Peyer's patch (tissue), 4 donors: ENCODE data around the gene CYB561D2. TPM values are rescaled to one million over a fixed set of nuclear protein-coding genes. Genes with fewer than 3 reads are reported as not detected.

ENCODE experiments used
- DNase-seq, 3 donors: peaks; one replicate each; pipeline ENCODE4 v3.0.0-alpha.2; 2017 to 2019
- H3K27ac ChIP-seq, 4 donors: fragments of 200-600 bp; sonication (generic); one replicate each; pipeline ENCODE4 v1.5.1; 2016 to 2019
- H3K27me3 ChIP-seq, 2 donors: fragments of 200-600 bp; sonication (generic); one replicate each; pipeline ENCODE4 v1.5.1; 2019
- H3K36me3 ChIP-seq, 3 donors: fragments of 200-600 bp; sonication (generic); one replicate each; pipeline ENCODE4 v1.5.1; 2016 to 2019
- H3K4me1 ChIP-seq, 4 donors: fragments of 200-600 bp; sonication (generic); one replicate each; pipeline ENCODE4 v1.5.1; 2016 to 2019
- H3K4me3 ChIP-seq, 4 donors: fragments of 200-600 bp; sonication (generic); 1 replicate in 3 of 4; 2 replicates in 1 of 4; pipeline ENCODE4 v1.5.1; 2016 to 2019; ENCODE audit warnings: mild to moderate bottlenecking in 1 of 4
- H3K9me3 ChIP-seq, 4 donors: fragments of 200-600 bp; sonication (generic); one replicate each; pipeline ENCODE4 v1.5.1; 2016 to 2019; ENCODE audit warnings: mild to moderate bottlenecking in 1 of 4
- POLR2A ChIP-seq, 2 donors: fragments of 450-650 bp; IDR thresholded peaks; one replicate each; pipeline ENCODE4 v1.5.1; 2017; ENCODE audit warnings: antibody characterized with exemption in 2 of 2, mild to moderate bottlenecking in 2 of 2, moderate library complexity in 2 of 2
- total RNA-seq, 4 donors: library from RNA; depleted of rRNA; stranded (reverse); fragments of >200 nt; gene quantifications; one replicate each; pipeline ENCODE4 v1.1.0, GENCODE V29; 2016
- TF ChIP-seq, protein P1 (sequence below), 6 experiments: fragments of 450-650 bp in 4 of 6; fragments of 200-600 bp in 2 of 6; sonication (generic) in 1 of 6; IDR thresholded peaks; one replicate each; pipeline ENCODE4 v1.5.1; 2017 to 2019; ENCODE audit warnings: antibody characterized with exemption in 6 of 6, mild to moderate bottlenecking in 3 of 6, moderate library complexity in 1 of 6

Gene CYB561D2
- total RNA-seq, 4 donors from 2014 or later: 22.3 to 69.5 (median 38.6) TPM

- peak in 1 of 3 donors; percentile 43 for DNase-seq
- no peak for TF ChIP-seq POLR2A (IDR thresholded peaks at IDR 0.05)
- TF ChIP-seq, protein P1, sequence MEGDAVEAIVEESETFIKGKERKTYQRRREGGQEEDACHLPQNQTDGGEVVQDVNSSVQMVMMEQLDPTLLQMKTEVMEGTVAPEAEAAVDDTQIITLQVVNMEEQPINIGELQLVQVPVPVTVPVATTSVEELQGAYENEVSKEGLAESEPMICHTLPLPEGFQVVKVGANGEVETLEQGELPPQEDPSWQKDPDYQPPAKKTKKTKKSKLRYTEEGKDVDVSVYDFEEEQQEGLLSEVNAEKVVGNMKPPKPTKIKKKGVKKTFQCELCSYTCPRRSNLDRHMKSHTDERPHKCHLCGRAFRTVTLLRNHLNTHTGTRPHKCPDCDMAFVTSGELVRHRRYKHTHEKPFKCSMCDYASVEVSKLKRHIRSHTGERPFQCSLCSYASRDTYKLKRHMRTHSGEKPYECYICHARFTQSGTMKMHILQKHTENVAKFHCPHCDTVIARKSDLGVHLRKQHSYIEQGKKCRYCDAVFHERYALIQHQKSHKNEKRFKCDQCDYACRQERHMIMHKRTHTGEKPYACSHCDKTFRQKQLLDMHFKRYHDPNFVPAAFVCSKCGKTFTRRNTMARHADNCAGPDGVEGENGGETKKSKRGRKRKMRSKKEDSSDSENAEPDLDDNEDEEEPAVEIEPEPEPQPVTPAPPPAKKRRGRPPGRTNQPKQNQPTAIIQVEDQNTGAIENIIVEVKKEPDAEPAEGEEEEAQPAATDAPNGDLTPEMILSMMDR (IDR thresholded peaks at IDR 0.05): no peak
- Histone ChIP-seq H3K9me3 (no peaks in the 10 kb centered on the region), H3K36me3 (no peaks in the 10 kb centered on the region), H3K27ac (peak overlapping the region; percentile 91 to 99 (median 96)), H3K4me3 (peak overlapping the region in 3 of 4 donors; percentile 43 to 92 (median 75)), H3K4me1 (peaks cover 4 to 53% (median 12%) of the 10 kb centered on the region in 4 donors), H3K27me3 (no peaks in the 10 kb centered on the region)
Observed at GRCh38 chr3:50341537-50341936, 9.1 kb upstream of the CYB561D2 start.

- TF ChIP-seq, protein P1 (IDR thresholded peaks at IDR 0.05): no peak
- TF ChIP-seq POLR2A (IDR thresholded peaks at IDR 0.05): no peak
- H3K4me3 ChIP-seq: no peak overlapping the region
Observed at GRCh38 chr3:50341996-50342650, 8.5 kb upstream of the CYB561D2 start.

GRCh38 chr3:50342813-50343633, 7.6 kb upstream of the CYB561D2 start:
- no peaks in the 10 kb centered on the region for H3K27me3 ChIP-seq
- no peak overlapping the region for H3K4me3 ChIP-seq
- peaks cover 0 to 6% (median 0%) of the 10 kb centered on the region in 3 donors for H3K36me3 ChIP-seq
- H3K4me1 ChIP-seq: peaks cover 4 to 48% (median 12%) of the 10 kb centered on the region in 4 donors
- no peak for TF ChIP-seq POLR2A (IDR thresholded peaks at IDR 0.05)
- TF ChIP-seq, protein P1 (IDR thresholded peaks at IDR 0.05): no peak
- no peak for DNase-seq
- H3K9me3 ChIP-seq: no peaks in the 10 kb centered on the region
- no peak overlapping the region for H3K27ac ChIP-seq

More at GRCh38 chr3:50341996-50342650, 8.5 kb upstream of the CYB561D2 start:
- Histone ChIP-seq H3K36me3 (no peaks in the 10 kb centered on the region), H3K4me1 (peaks cover 4 to 52% (median 12%) of the 10 kb centered on the region in 4 donors), H3K27ac (peak overlapping the region in 2 of 4 donors; percentile 91 to 96), H3K9me3 (no peaks in the 10 kb centered on the region), H3K27me3 (no peaks in the 10 kb centered on the region)
- DNase-seq: no peak

DNA sequence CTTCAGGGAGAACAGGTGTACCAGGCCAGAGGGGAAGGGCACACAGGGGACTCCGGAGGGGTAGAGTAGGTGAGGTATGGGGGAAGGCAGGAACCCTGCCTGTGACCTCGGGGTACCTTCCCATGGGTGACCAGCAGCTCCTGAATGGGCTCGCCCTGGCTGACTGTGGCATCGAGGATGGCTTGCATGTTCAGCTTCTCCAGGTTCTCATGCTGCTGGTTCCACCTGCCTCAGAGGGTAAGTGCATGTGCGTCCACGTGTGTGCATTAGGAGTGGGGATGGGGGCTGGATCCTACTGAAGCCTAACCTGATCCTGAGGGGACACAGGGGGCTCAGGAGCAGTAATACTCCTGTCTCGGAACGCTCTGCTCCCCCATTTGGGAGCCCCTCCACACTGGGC, 5.7 kb upstream of the CYB561D2 start:
- Histone ChIP-seq H3K4me1 (peaks cover 7 to 43% (median 17%) of the 10 kb centered on the region in 4 donors), H3K4me3 (peak overlapping the region in 2 of 4 donors; percentile 42 to 47), H3K27me3 (no peaks in the 10 kb centered on the region), H3K9me3 (no peaks in the 10 kb centered on the region), H3K27ac (no peak overlapping the region), H3K36me3 (peaks cover 0 to 16% (median 0%) of the 10 kb centered on the region in 3 donors)
- DNase-seq: no peak
- TF ChIP-seq POLR2A (IDR thresholded peaks at IDR 0.05): no peak
- TF ChIP-seq, protein P1 (IDR thresholded peaks at IDR 0.05): no peak

- H3K4me3 ChIP-seq: peak within 1 kb of the TSS; percentile 6 to 47 (median 37)
- H3K4me1 ChIP-seq: peaks cover 4 to 41% (median 19%) of the 10 kb centered on the region in 4 donors
- peak within 1 kb of the TSS in 1 of 4 donors; percentile 33 for H3K27ac ChIP-seq
- no peak for TF ChIP-seq POLR2A (IDR thresholded peaks at IDR 0.05)
- TF ChIP-seq, protein P1 (IDR thresholded peaks at IDR 0.05): no peak
- no peaks in the 10 kb centered on the region for H3K27me3 ChIP-seq
- H3K9me3 ChIP-seq: no peaks in the 10 kb centered on the region
- peak; percentile 65 to 88 (median 73) for DNase-seq
- H3K36me3 ChIP-seq: peaks cover 0 to 16% (median 0%) of the 10 kb centered on the region in 3 donors
Observed at GRCh38 chr3:50345586-50346234, 5.0 kb upstream of the CYB561D2 start, which contains the start of gene ZMYND10. TSS of gene ZMYND10 (minus strand) at chr3:50345732. CDS start at chr3:50345579, 153 bp downstream.
